ENCODE results near the gene UBASH3B. TPM values are rescaled to one million over a fixed set of nuclear protein-coding genes. Genes with fewer than 3 reads are reported as not detected.

Gene UBASH3B
- total RNA-seq, 1 donor: 21.4 TPM

- Histone ChIP-seq H3K9me3 (ENCODE audit: low read depth, low read length) (no peaks in the 10 kb centered on the region), H3K36me3 (ENCODE audit: insufficient read depth, low read length) (peaks cover 5% of the 10 kb centered on the region), H3K79me2 (ENCODE audit: insufficient read depth, low read length) (peaks cover 84% of the 10 kb centered on the region), H3K27me3 (ENCODE audit: insufficient read depth, low read length) (no peaks in the 10 kb centered on the region), H3K4me3 (ENCODE audit: insufficient read depth, low read length) (peak overlapping the region; percentile 13), H4K20me1 (ENCODE audit: insufficient read depth, low read length) (no peaks in the 10 kb centered on the region), H3K4me1 (ENCODE audit: insufficient read depth, low read length) (peaks cover 36% of the 10 kb centered on the region), H3K27ac (ENCODE audit: low read depth, low read length) (peak overlapping the region; percentile 60), H2AFZ (ENCODE audit: low read length) (peak overlapping the region; percentile 56), H3K4me2 (ENCODE audit: insufficient read depth, low read length) (peak overlapping the region; percentile 67)
- no peak for TF ChIP-seq CTCF (IDR thresholded peaks at IDR 0.05; ENCODE audit: extremely low read depth, low read depth, low read length)
- no peak for DNase-seq (ENCODE audit: insufficient read length, low spot score, missing footprints)
Observed at GRCh38 chr11:122690384-122690783, 34.9 kb downstream of the UBASH3B start.

GRCh38 chr11:122690801-122691548 lies 35.5 kb downstream of the UBASH3B start:
- Histone ChIP-seq H3K27me3 (ENCODE audit: insufficient read depth, low read length) (no peaks in the 10 kb centered on the region), H3K27ac (ENCODE audit: low read depth, low read length) (peak overlapping the region; percentile 60), H2AFZ (ENCODE audit: low read length) (peak overlapping the region; percentile 56), H3K79me2 (ENCODE audit: insufficient read depth, low read length) (peaks cover 84% of the 10 kb centered on the region), H3K9me3 (ENCODE audit: low read depth, low read length) (no peaks in the 10 kb centered on the region), H3K4me3 (ENCODE audit: insufficient read depth, low read length) (peak overlapping the region; percentile 13), H3K36me3 (ENCODE audit: insufficient read depth, low read length) (peaks cover 5% of the 10 kb centered on the region), H4K20me1 (ENCODE audit: insufficient read depth, low read length) (no peaks in the 10 kb centered on the region), H3K4me2 (ENCODE audit: insufficient read depth, low read length) (peak overlapping the region; percentile 67), H3K4me1 (ENCODE audit: insufficient read depth, low read length) (peaks cover 33% of the 10 kb centered on the region)
- peak; percentile 78 for DNase-seq (ENCODE audit: insufficient read length, low spot score, missing footprints)
- TF ChIP-seq CTCF (IDR thresholded peaks at IDR 0.05; ENCODE audit: extremely low read depth, low read depth, low read length): no peak

GRCh38 chr11:122691549-122692150 lies 36.1 kb downstream of the UBASH3B start:
- H3K9me3 ChIP-seq (ENCODE audit: low read depth, low read length): no peaks in the 10 kb centered on the region
- peak overlapping the region; percentile 60 for H3K27ac ChIP-seq (ENCODE audit: low read depth, low read length)
- DNase-seq (ENCODE audit: insufficient read length, low spot score, missing footprints): peak; percentile 83
- no peaks in the 10 kb centered on the region for H3K27me3 ChIP-seq (ENCODE audit: insufficient read depth, low read length)
- H3K79me2 ChIP-seq (ENCODE audit: insufficient read depth, low read length): peaks cover 84% of the 10 kb centered on the region
- H4K20me1 ChIP-seq (ENCODE audit: insufficient read depth, low read length): no peaks in the 10 kb centered on the region
- H3K4me2 ChIP-seq (ENCODE audit: insufficient read depth, low read length): peak overlapping the region; percentile 67
- H3K36me3 ChIP-seq (ENCODE audit: insufficient read depth, low read length): peaks cover 5% of the 10 kb centered on the region
- peaks cover 26% of the 10 kb centered on the region for H3K4me1 ChIP-seq (ENCODE audit: insufficient read depth, low read length)
- TF ChIP-seq CTCF (IDR thresholded peaks at IDR 0.05; ENCODE audit: extremely low read depth, low read depth, low read length): no peak
- H3K4me3 ChIP-seq (ENCODE audit: insufficient read depth, low read length): no peak overlapping the region
- peak overlapping the region; percentile 56 for H2AFZ ChIP-seq (ENCODE audit: low read length)

- H3K27ac ChIP-seq (ENCODE audit: low read depth, low read length): peak overlapping the region; percentile 32
- no peak for TF ChIP-seq CTCF (IDR thresholded peaks at IDR 0.05; ENCODE audit: extremely low read depth, low read depth, low read length)
- no peaks in the 10 kb centered on the region for H3K27me3 ChIP-seq (ENCODE audit: insufficient read depth, low read length)
- H3K4me2 ChIP-seq (ENCODE audit: insufficient read depth, low read length): peak overlapping the region; percentile 17
- DNase-seq (ENCODE audit: insufficient read length, low spot score, missing footprints): no peak
- H3K9me3 ChIP-seq (ENCODE audit: low read depth, low read length): no peaks in the 10 kb centered on the region
- H3K4me1 ChIP-seq (ENCODE audit: insufficient read depth, low read length): peaks cover 26% of the 10 kb centered on the region
- H3K36me3 ChIP-seq (ENCODE audit: insufficient read depth, low read length): peaks cover 5% of the 10 kb centered on the region
- no peak overlapping the region for H3K4me3 ChIP-seq (ENCODE audit: insufficient read depth, low read length)
- no peaks in the 10 kb centered on the region for H4K20me1 ChIP-seq (ENCODE audit: insufficient read depth, low read length)
- no peak overlapping the region for H2AFZ ChIP-seq (ENCODE audit: low read length)
- H3K79me2 ChIP-seq (ENCODE audit: insufficient read depth, low read length): peaks cover 84% of the 10 kb centered on the region
Observed at GRCh38 chr11:122692444-122692843, 36.9 kb downstream of the UBASH3B start.

Measured in osteoblast (primary cell).